ENCODE data around the gene CDH2.
"Not testable (repeated sequence)": the region's sequence is repeated elsewhere in the genome, so short reads cannot be mapped to it uniquely, and the experiment has no call there.

CDH2 gene

GRCh38 chr18:27906189-27906588, 270.7 kb downstream of the CDH2 start:
- ATAC-seq, DNase-seq: not testable (repeated sequence)

- DNase-seq (no peak), ATAC-seq (no peak)
These were observed 273.0 kb downstream of the CDH2 start for GRCh38 chr18:27903906-27904305.

- DNase-seq (no peak), ATAC-seq (no peak)
These were observed 275.3 kb downstream of the CDH2 start for GRCh38 chr18:27901424-27902226.

All from stimulated activated naive CD8-positive, alpha-beta T cell treated with anti-CD3 and anti-CD28 coated beads, Interleukin-15, Interleukin-2, amounts not matched to agents 100 U/mL and 50 U/mL, for 24 hours (primary cell).